ENCODE data around the gene TPRX2.
A peak's percentile ranks its signal among the peaks of the same experiment; 100 is the strongest.
"Not testable (repeated sequence)": the region's sequence is repeated elsewhere in the genome, so short reads cannot be mapped to it uniquely, and the experiment has no call there.

The TPRX2 gene

GRCh38 chr19:47858646-47859285 is at the start of gene TPRX2:
Gene TPRX2 (plus strand): TSS chr19:47859235. CDS start chr19:47859247, 12 bp downstream.
- DNase-seq = not testable (repeated sequence)

GRCh38 chr19:47813304-47813994 is 45.6 kb upstream of the TPRX2 start:
- peak; percentile 67 for DNase-seq

- DNase-seq = no peak
Observed at GRCh38 chr19:47813995-47814328, 45.1 kb upstream of the TPRX2 start.

GRCh38 chr19:47816270-47816669 is 42.8 kb upstream of the TPRX2 start:
- not testable (repeated sequence) for DNase-seq

GRCh38 chr19:47818221-47818620 is 40.8 kb upstream of the TPRX2 start:
- not testable (repeated sequence) for DNase-seq

- no peak for DNase-seq
Observed at GRCh38 chr19:47819858-47820257, 39.2 kb upstream of the TPRX2 start.

GRCh38 chr19:47820410-47820809 is 38.6 kb upstream of the TPRX2 start:
- no peak for DNase-seq

- DNase-seq = no peak
Observed at GRCh38 chr19:47821460-47822020, 37.5 kb upstream of the TPRX2 start, which contains the start of gene CRX. Gene CRX (plus strand): TSS chr19:47821937. CDS start chr19:47834444, 12,507 bp downstream.

- no peak for DNase-seq
Observed at GRCh38 chr19:47824396-47824795, 34.6 kb upstream of the TPRX2 start.

GRCh38 chr19:47826800-47827199 is 32.2 kb upstream of the TPRX2 start:
- no peak for DNase-seq

GRCh38 chr19:47832723-47833122 is 26.3 kb upstream of the TPRX2 start:
- no peak for DNase-seq

- no peak for DNase-seq
Observed at GRCh38 chr19:47836038-47836437, 23.0 kb upstream of the TPRX2 start.

- no peak for DNase-seq
Observed at GRCh38 chr19:47839411-47839810, 19.6 kb upstream of the TPRX2 start.

- DNase-seq = no peak
Observed at GRCh38 chr19:47839913-47840312, 19.1 kb upstream of the TPRX2 start.

- no peak for DNase-seq
Observed at GRCh38 chr19:47842941-47843340, 16.1 kb upstream of the TPRX2 start.

GRCh38 chr19:47848425-47848822 is 10.6 kb upstream of the TPRX2 start:
- DNase-seq = no peak

GRCh38 chr19:47848823-47849473 is 10.1 kb upstream of the TPRX2 start:
- DNase-seq = peak; percentile 10

- no peak for DNase-seq
Observed at GRCh38 chr19:47853003-47853402, 6.0 kb upstream of the TPRX2 start.

- no peak for DNase-seq
Observed at GRCh38 chr19:47854459-47854858, 4.6 kb upstream of the TPRX2 start.

- not testable (repeated sequence) for DNase-seq
Observed at GRCh38 chr19:47858231-47858630, 804 bp upstream of the TPRX2 start.

GRCh38 chr19:47859838-47860237 is 803 bp downstream of the TPRX2 start:
- not testable (repeated sequence) for DNase-seq

- no peak for DNase-seq
Observed at GRCh38 chr19:47860602-47861297, 1.7 kb downstream of the TPRX2 start.

GRCh38 chr19:47861630-47862029 is 2.6 kb downstream of the TPRX2 start:
- DNase-seq = no peak
